Liver (tissue), 9 donors: ENCODE data around the gene FOXS1. TPM values are rescaled to one million over a fixed set of nuclear protein-coding genes. Genes with fewer than 3 reads are reported as not detected.

ENCODE experiments used
- DNase-seq: peaks from one replicate; pipeline ENCODE4 v3.0.0-alpha.2; 2017; ENCODE audit warnings: low spot score
- H3K27ac ChIP-seq, 2 donors: one replicate each; pipeline ENCODE4 v1.7.0; 2013; ENCODE audit warnings: inconsistent platforms in 2 of 2, low read length in 2 of 2, control low read depth in 1 of 2, low read depth in 1 of 2, mild to moderate bottlenecking in 1 of 2
- H3K27me3 ChIP-seq, 4 donors: one replicate each; pipeline versions ENCODE4 v1.6.1 to v1.7.0; 2013; ENCODE audit warnings: low read length in 3 of 4, inconsistent platforms in 1 of 4, mild to moderate bottlenecking in 1 of 4, moderate library complexity in 1 of 4; ENCODE audit not compliant: control insufficient read depth in 4 of 4, insufficient read depth in 4 of 4
- H3K36me3 ChIP-seq, 4 donors: one replicate each; pipeline versions ENCODE4 v1.6.1 to v1.7.0; 2013; ENCODE audit warnings: low read length in 3 of 4, mild to moderate bottlenecking in 3 of 4, low read depth in 1 of 4, moderate library complexity in 1 of 4; ENCODE audit not compliant: control insufficient read depth in 4 of 4, insufficient read depth in 3 of 4
- H3K4me1 ChIP-seq, 4 donors: one replicate each; pipeline versions ENCODE4 v1.6.1 to v1.7.0; 2013; ENCODE audit warnings: low read length in 3 of 4, mild to moderate bottlenecking in 3 of 4, moderate library complexity in 1 of 4; ENCODE audit not compliant: control insufficient read depth in 4 of 4, insufficient read depth in 4 of 4
- H3K4me3 ChIP-seq, 3 donors: one replicate each; pipeline versions ENCODE4 v1.6.1 to v1.7.0; 2013; ENCODE audit warnings: low read length in 3 of 3, control low read depth in 1 of 3, low read depth in 1 of 3, mild to moderate bottlenecking in 1 of 3
- H3K9ac ChIP-seq, 2 donors: one replicate each; pipeline ENCODE4 v1.7.0; 2013; ENCODE audit warnings: low read length in 2 of 2, mild to moderate bottlenecking in 2 of 2, moderate library complexity in 2 of 2, control low read depth in 1 of 2, low read depth in 1 of 2
- H3K9me3 ChIP-seq, 4 donors: one replicate each; pipeline versions ENCODE4 v1.6.1 to v1.7.0; 2013; ENCODE audit warnings: low read length in 3 of 4; ENCODE audit not compliant: control insufficient read depth in 4 of 4
- ATF3 ChIP-seq: IDR thresholded peaks from 2 replicates; pipeline ENCODE4 v1.6.1; 2016; ENCODE audit warnings: antibody characterized with exemption
- CTCF ChIP-seq: fragments of 150-350 bp; IDR thresholded peaks from 2 replicates; pipeline ENCODE4 v1.5.1; 2017; ENCODE audit warnings: improper control_type of control experiment, low read depth, low read length; ENCODE audit not compliant: missing input control
- EGR1 ChIP-seq, 2 donors: IDR thresholded peaks; 2 replicates each; pipeline ENCODE4 v1.6.1; 2016 to 2018; ENCODE audit warnings: antibody characterized with exemption in 2 of 2, low read depth in 2 of 2
- FOXA1 ChIP-seq: IDR thresholded peaks from 2 replicates; pipeline ENCODE4 v1.6.1; 2016; ENCODE audit warnings: antibody characterized with exemption
- HNF4A ChIP-seq, 2 donors: conservative IDR thresholded peaks; 2 replicates each; pipeline ENCODE4 v1.6.1; 2016; ENCODE audit warnings: antibody characterized with exemption in 2 of 2, mild to moderate bottlenecking in 2 of 2
- JUND ChIP-seq, 2 donors: IDR thresholded peaks; 2 replicates each; pipeline ENCODE4 v1.6.1; 2016; ENCODE audit warnings: antibody characterized with exemption in 2 of 2
- MAX ChIP-seq: IDR thresholded peaks from 2 replicates; pipeline ENCODE4 v1.6.1; 2016; ENCODE audit warnings: antibody characterized with exemption
- NR2F2 ChIP-seq: IDR thresholded peaks from 2 replicates; pipeline ENCODE4 v1.6.1; 2016; ENCODE audit warnings: antibody characterized with exemption
- RAD21 ChIP-seq, 2 donors: IDR thresholded peaks; 2 replicates each; pipeline ENCODE4 v1.6.1; 2016; ENCODE audit warnings: antibody characterized with exemption in 2 of 2, mild to moderate bottlenecking in 2 of 2
- REST ChIP-seq: IDR thresholded peaks from 2 replicates; pipeline ENCODE4 v1.6.1; 2016; ENCODE audit warnings: antibody characterized with exemption, mild to moderate bottlenecking
- RXRA ChIP-seq, 2 donors: IDR thresholded peaks; 2 replicates each; pipeline ENCODE4 v1.6.1; 2017 to 2018; ENCODE audit warnings: antibody characterized with exemption in 2 of 2, mild to moderate bottlenecking in 1 of 2
- SP1 ChIP-seq: IDR thresholded peaks from 2 replicates; pipeline ENCODE4 v1.6.1; 2018; ENCODE audit warnings: antibody characterized with exemption, mild to moderate bottlenecking
- TAF1 ChIP-seq: conservative IDR thresholded peaks from 2 replicates; pipeline ENCODE4 v1.6.1; 2016; ENCODE audit warnings: antibody characterized with exemption, mild to moderate bottlenecking
- YY1 ChIP-seq: IDR thresholded peaks from 2 replicates; pipeline ENCODE4 v1.6.1; 2016; ENCODE audit warnings: antibody characterized with exemption, mild to moderate bottlenecking
- ZBTB33 ChIP-seq: IDR thresholded peaks from 2 replicates; pipeline ENCODE4 v1.6.1; 2016; ENCODE audit warnings: antibody characterized with exemption
- WGBS: extraction: QIAGEN DNeasy Blood & Tissue Kit; methylation state at CpG from one replicate; pipeline ENCODE4 v1.1.7; 2013; 5-methylcytosine and 5-hydroxymethylcytosine counted together
- polyA plus RNA-seq, 2 donors: library from polyadenylated mRNA; stranded (reverse) in 1 of 2; unstranded in 1 of 2; fragments of 200-250 nt in 1 of 2; fragments of >200 nt in 1 of 2; fragmentation: Nextera tagmentation in 1 of 2; extraction: Ambion mirVana in 1 of 2; gene quantifications; one replicate each; pipeline versions ENCODE4 v1.2.1 to v1.2.3, GENCODE V29; 2013 to 2015
- total RNA-seq, 2 donors: library from RNA; depleted of rRNA; stranded (reverse); fragments of >200 nt; gene quantifications; one replicate each; pipeline ENCODE4 v1.2.3, GENCODE V29; 2014
- donor health status: healthy.
- donor health status: healthy.
- donor health status: healthy.
- donor health status: healthy.
- donor health status: healthy.

FOXS1 gene
- total and polyA plus RNA-seq, 4 donors, result 0.21 to 0.51 (median 0.28) TPM

GRCh38 chr20:31843881-31844280, 1.5 kb downstream of the FOXS1 start:
- DNase-seq, result no peak
- no peak overlapping the region for H3K27ac ChIP-seq
- 86% methylated on average over 5 of the region's 5 CpGs for WGBS

More at GRCh38 chr20:31843881-31844280, 1.5 kb downstream of the FOXS1 start:
- Histone ChIP-seq H3K4me1 (no peaks in the 10 kb centered on the region), H3K9ac (no peak overlapping the region), H3K9me3 (no peaks in the 10 kb centered on the region), H3K36me3 (no peaks in the 10 kb centered on the region), H3K27me3 (no peaks in the 10 kb centered on the region), H3K4me3 (no peak overlapping the region)
- no peak for TF ChIP-seq RAD21 (IDR thresholded peaks at IDR 0.05)
- TF ChIP-seq CTCF, result no peak
- TF ChIP-seq ZBTB33, result no peak
- no peak for TF ChIP-seq NR2F2
- no peak for TF ChIP-seq SP1
- TF ChIP-seq EGR1 (IDR thresholded peaks at IDR 0.05; ENCODE audit: low read depth in 2 of 2), result no peak
- no peak for TF ChIP-seq YY1
- no peak for TF ChIP-seq HNF4A (conservative IDR thresholded peaks at IDR 0.05)
- TF ChIP-seq TAF1, result no peak
- no peak for TF ChIP-seq FOXA1
- TF ChIP-seq MAX, result no peak
- no peak for TF ChIP-seq JUND (IDR thresholded peaks at IDR 0.05)
- TF ChIP-seq ATF3, result no peak
- no peak for TF ChIP-seq REST
- TF ChIP-seq RXRA (IDR thresholded peaks at IDR 0.05), result no peak
